GM23338 (cell line): ENCODE measurements around the gene TNS3. TPM values are rescaled to one million over a fixed set of nuclear protein-coding genes. Genes with fewer than 3 reads are reported as not detected.

Experiments
- ATAC-seq: fragments of 200-7000 bp; cut with Tn5 transposase; 3 replicates; pipeline ENCODE4 v1.9.1; 2020
- DNase-seq: peaks from one replicate; pipeline ENCODE4 v3.0.0-alpha.2; 2015; ENCODE audit warnings: low spot score
- H2AFZ ChIP-seq: fragments of 200-600 bp; sonication (generic); 2 replicates; pipeline ENCODE4 v1.8.0; 2016; ENCODE audit warnings: antibody characterized with exemption, mild to moderate bottlenecking, moderate library complexity
- H3F3A ChIP-seq: fragments of 200-600 bp; sonication (generic); replicated peaks from 2 replicates; pipeline ENCODE4 v1.8.0; 2017; ENCODE audit warnings: antibody characterized with exemption, mixed run types, low read depth
- H3K27ac ChIP-seq: fragments of 200-600 bp; sonication (generic); 2 replicates; pipeline ENCODE4 v1.6.1; 2016; ENCODE audit warnings: low read depth
- H3K27me3 ChIP-seq: fragments of 200-600 bp; sonication (generic); 2 replicates; pipeline ENCODE4 v1.8.0; 2016; ENCODE audit warnings: mild to moderate bottlenecking, mixed run types, moderate library complexity; ENCODE audit not compliant: insufficient read depth
- H3K36me3 ChIP-seq: fragments of 200-600 bp; sonication (generic); 2 replicates; pipeline ENCODE4 v1.8.0; 2016; ENCODE audit warnings: mild to moderate bottlenecking; ENCODE audit not compliant: insufficient read depth
- H3K4me1 ChIP-seq: fragments of 200-600 bp; sonication (generic); 2 replicates; pipeline ENCODE4 v1.8.0; 2016; ENCODE audit warnings: mild to moderate bottlenecking, moderate library complexity; ENCODE audit not compliant: insufficient read depth
- H3K4me2 ChIP-seq: fragments of 200-600 bp; sonication (generic); 2 replicates; pipeline ENCODE4 v1.7.1; 2017; ENCODE audit warnings: mixed run types
- H3K4me3 ChIP-seq: fragments of 200-600 bp; sonication (generic); 2 replicates; pipeline ENCODE4 v1.6.1; 2016; ENCODE audit warnings: mixed run types
- H3K79me2 ChIP-seq: fragments of 200-600 bp; sonication (generic); replicated peaks from 2 replicates; pipeline ENCODE4 v1.8.0; 2017; ENCODE audit warnings: mild to moderate bottlenecking; ENCODE audit not compliant: insufficient read depth
- H3K9me2 ChIP-seq: fragments of 200-600 bp; sonication (generic); 2 replicates; pipeline ENCODE4 v1.8.0; 2017; ENCODE audit not compliant: insufficient read depth
- H4K20me1 ChIP-seq: fragments of 200-600 bp; sonication (generic); replicated peaks from 2 replicates; pipeline ENCODE4 v1.8.0; 2017; ENCODE audit warnings: mild to moderate bottlenecking; ENCODE audit not compliant: insufficient read depth
- H3K27ac Mint-ChIP-seq: 2 replicates; pipeline ENCODE4 v1.8.0; 2020; ENCODE audit warnings: inconsistent platforms, mild to moderate bottlenecking, moderate library complexity, mixed read lengths
- H3K27me3 Mint-ChIP-seq: 3 replicates; pipeline ENCODE4 v1.8.0; 2022; ENCODE audit warnings: low read depth, mild to moderate bottlenecking, moderate library complexity, mixed read lengths, inconsistent platforms; ENCODE audit not compliant: insufficient read depth, poor library complexity
- H3K36me3 Mint-ChIP-seq: 3 replicates; pipeline ENCODE4 v1.8.0; 2021; ENCODE audit warnings: low read depth, mild to moderate bottlenecking, inconsistent platforms, moderate library complexity, mixed read lengths
- H3K4me1 Mint-ChIP-seq: 3 replicates; pipeline ENCODE4 v1.8.0; 2020; ENCODE audit warnings: mild to moderate bottlenecking, inconsistent platforms, mixed read lengths
- H3K4me3 Mint-ChIP-seq: 3 replicates; pipeline ENCODE4 v1.8.0; 2021; ENCODE audit warnings: moderate library complexity, mild to moderate bottlenecking, inconsistent platforms, mixed read lengths
- H3K9me3 Mint-ChIP-seq: 3 replicates; pipeline ENCODE4 v1.8.0; 2020; ENCODE audit warnings: moderate library complexity, mild to moderate bottlenecking, inconsistent platforms, mixed read lengths
- EZH2phosphoT487 ChIP-seq: fragments of 200-600 bp; sonication (generic); IDR thresholded peaks from one replicate; pipeline ENCODE4 v1.8.1; 2018; ENCODE audit warnings: antibody characterized with exemption; ENCODE audit not compliant: unreplicated experiment
- NANOG ChIP-seq: IDR thresholded peaks from 2 replicates; pipeline ENCODE4 v1.6.1; 2016; ENCODE audit warnings: antibody characterized with exemption, borderline replicate concordance
- POLR2AphosphoS5 ChIP-seq: IDR thresholded peaks from 2 replicates; pipeline ENCODE4 v1.6.1; 2016; ENCODE audit warnings: antibody characterized with exemption, low read depth
- STAT1 ChIP-seq: IDR thresholded peaks from one replicate; pipeline ENCODE4 v1.6.1; 2016; ENCODE audit warnings: antibody characterized with exemption; ENCODE audit not compliant: unreplicated experiment
- ZNF114 ChIP-seq: fragments of 250-450 bp; sonication (Bioruptor Pico); IDR thresholded peaks from 2 replicates; pipeline ENCODE4 v1.5.0; 2020; ENCODE audit warnings: mild to moderate bottlenecking, moderate library complexity
- ZNF331 ChIP-seq: fragments of 250-450 bp; sonication (Bioruptor Pico); IDR thresholded peaks from 2 replicates; pipeline ENCODE4 v1.5.0; 2020; ENCODE audit warnings: low read depth, mild to moderate bottlenecking, moderate library complexity
- polyA plus RNA-seq: library from polyadenylated mRNA; unstranded; fragments of >200 nt; fragmentation: Nextera tagmentation; extraction: Ambion mirVana; gene quantifications from 2 replicates; pipeline ENCODE4 v1.2.1, GENCODE V29; 2016
- total RNA-seq: library from RNA; depleted of rRNA; stranded (reverse); fragments of >200 nt; shearing (Covaris generic); gene quantifications from 2 replicates; pipeline ENCODE4 v1.2.3, GENCODE V29; 2014
- TF ChIP-seq, protein P1 (sequence below), 2 experiments: fragments of 200-600 bp in 1 of 2; sonication (generic) in 1 of 2; conservative IDR thresholded peaks; 2 replicates each; pipeline versions ENCODE4 v1.5.1 to v1.6.1; 2016 to 2017; ENCODE audit warnings: antibody characterized with exemption in 2 of 2, low read depth in 2 of 2, mild to moderate bottlenecking in 2 of 2, moderate library complexity in 1 of 2
- TF ChIP-seq, protein P2 (sequence below): IDR thresholded peaks from one replicate; pipeline ENCODE4 v1.6.1; 2018; ENCODE audit warnings: antibody characterized with exemption; ENCODE audit not compliant: unreplicated experiment
- TF ChIP-seq, protein P3 (sequence below): IDR thresholded peaks from 2 replicates; pipeline ENCODE4 v1.6.1; 2016; ENCODE audit warnings: antibody characterized with exemption

The TNS3 gene
- total and polyA plus RNA-seq, 2 experiments from 2014 or later: 6.2 to 28.7 TPM

DNA sequence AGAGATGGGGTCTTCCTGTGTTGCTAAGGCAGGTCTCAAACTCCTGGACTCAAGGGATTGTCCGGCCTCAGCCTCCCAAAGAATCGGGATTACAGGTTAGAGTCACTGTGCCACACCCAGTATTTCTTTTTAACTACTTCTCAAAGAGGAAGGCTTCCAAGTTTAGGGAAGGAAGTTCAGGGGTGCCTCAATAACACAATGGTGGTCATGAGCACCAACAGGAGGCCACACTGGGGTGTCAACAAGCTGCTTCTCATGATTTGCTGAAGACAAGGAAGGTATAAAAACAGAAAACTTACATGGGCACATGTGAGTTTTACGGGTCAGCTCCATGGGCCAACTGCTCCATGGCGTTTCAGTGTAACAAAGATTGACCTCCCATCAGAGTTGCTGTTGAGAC lies 160.5 kb downstream of the TNS3 start:
- Mint-ChIP-seq H3K27ac (no peak overlapping the region), H3K27me3 (no peaks in the 10 kb centered on the region), H3K36me3 (peaks cover 20% of the 10 kb centered on the region), H3K9me3 (no peaks in the 10 kb centered on the region; the same call in 2 of the 3 replicates), H3K4me3 (no peak overlapping the region), H3K4me1 (peaks cover 10% of the 10 kb centered on the region)
- H3K4me3 ChIP-seq: no peak overlapping the region
- peaks cover 5% of the 10 kb centered on the region; the same call in 1 of the 2 replicates for H3K4me1 ChIP-seq
- H4K20me1 ChIP-seq: 0 out of 2 replicates have a peak, but pooled peaks cover 2% of the 10 kb centered on the region
- no peaks in the 10 kb centered on the region for H3F3A ChIP-seq
- H3K4me2 ChIP-seq: no peak overlapping the region
- DNase-seq (no peak), ATAC-seq (no peak)
- no peak overlapping the region for H2AFZ ChIP-seq
- H3K36me3 ChIP-seq: no peaks in the 10 kb centered on the region; the same call in 1 of the 2 replicates
- no peaks in the 10 kb centered on the region for H3K9me2 ChIP-seq
- TF ChIP-seq, protein P1, sequence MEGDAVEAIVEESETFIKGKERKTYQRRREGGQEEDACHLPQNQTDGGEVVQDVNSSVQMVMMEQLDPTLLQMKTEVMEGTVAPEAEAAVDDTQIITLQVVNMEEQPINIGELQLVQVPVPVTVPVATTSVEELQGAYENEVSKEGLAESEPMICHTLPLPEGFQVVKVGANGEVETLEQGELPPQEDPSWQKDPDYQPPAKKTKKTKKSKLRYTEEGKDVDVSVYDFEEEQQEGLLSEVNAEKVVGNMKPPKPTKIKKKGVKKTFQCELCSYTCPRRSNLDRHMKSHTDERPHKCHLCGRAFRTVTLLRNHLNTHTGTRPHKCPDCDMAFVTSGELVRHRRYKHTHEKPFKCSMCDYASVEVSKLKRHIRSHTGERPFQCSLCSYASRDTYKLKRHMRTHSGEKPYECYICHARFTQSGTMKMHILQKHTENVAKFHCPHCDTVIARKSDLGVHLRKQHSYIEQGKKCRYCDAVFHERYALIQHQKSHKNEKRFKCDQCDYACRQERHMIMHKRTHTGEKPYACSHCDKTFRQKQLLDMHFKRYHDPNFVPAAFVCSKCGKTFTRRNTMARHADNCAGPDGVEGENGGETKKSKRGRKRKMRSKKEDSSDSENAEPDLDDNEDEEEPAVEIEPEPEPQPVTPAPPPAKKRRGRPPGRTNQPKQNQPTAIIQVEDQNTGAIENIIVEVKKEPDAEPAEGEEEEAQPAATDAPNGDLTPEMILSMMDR (conservative IDR thresholded peaks at IDR 0.05; ENCODE audit: low read depth in 2 of 2): no peak
- TF ChIP-seq EZH2phosphoT487 (no peak), NANOG (no peak), POLR2AphosphoS5 (no peak), STAT1 (no peak), ZNF331 (CRISPR knock-in tag) (no peak), ZNF114 (CRISPR knock-in tag) (no peak)
- TF ChIP-seq, protein P2, sequence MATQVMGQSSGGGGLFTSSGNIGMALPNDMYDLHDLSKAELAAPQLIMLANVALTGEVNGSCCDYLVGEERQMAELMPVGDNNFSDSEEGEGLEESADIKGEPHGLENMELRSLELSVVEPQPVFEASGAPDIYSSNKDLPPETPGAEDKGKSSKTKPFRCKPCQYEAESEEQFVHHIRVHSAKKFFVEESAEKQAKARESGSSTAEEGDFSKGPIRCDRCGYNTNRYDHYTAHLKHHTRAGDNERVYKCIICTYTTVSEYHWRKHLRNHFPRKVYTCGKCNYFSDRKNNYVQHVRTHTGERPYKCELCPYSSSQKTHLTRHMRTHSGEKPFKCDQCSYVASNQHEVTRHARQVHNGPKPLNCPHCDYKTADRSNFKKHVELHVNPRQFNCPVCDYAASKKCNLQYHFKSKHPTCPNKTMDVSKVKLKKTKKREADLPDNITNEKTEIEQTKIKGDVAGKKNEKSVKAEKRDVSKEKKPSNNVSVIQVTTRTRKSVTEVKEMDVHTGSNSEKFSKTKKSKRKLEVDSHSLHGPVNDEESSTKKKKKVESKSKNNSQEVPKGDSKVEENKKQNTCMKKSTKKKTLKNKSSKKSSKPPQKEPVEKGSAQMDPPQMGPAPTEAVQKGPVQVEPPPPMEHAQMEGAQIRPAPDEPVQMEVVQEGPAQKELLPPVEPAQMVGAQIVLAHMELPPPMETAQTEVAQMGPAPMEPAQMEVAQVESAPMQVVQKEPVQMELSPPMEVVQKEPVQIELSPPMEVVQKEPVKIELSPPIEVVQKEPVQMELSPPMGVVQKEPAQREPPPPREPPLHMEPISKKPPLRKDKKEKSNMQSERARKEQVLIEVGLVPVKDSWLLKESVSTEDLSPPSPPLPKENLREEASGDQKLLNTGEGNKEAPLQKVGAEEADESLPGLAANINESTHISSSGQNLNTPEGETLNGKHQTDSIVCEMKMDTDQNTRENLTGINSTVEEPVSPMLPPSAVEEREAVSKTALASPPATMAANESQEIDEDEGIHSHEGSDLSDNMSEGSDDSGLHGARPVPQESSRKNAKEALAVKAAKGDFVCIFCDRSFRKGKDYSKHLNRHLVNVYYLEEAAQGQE: no peak
- TF ChIP-seq, protein P3, sequence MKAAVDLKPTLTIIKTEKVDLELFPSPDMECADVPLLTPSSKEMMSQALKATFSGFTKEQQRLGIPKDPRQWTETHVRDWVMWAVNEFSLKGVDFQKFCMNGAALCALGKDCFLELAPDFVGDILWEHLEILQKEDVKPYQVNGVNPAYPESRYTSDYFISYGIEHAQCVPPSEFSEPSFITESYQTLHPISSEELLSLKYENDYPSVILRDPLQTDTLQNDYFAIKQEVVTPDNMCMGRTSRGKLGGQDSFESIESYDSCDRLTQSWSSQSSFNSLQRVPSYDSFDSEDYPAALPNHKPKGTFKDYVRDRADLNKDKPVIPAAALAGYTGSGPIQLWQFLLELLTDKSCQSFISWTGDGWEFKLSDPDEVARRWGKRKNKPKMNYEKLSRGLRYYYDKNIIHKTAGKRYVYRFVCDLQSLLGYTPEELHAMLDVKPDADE: no peak
- H3K79me2 ChIP-seq: no peaks in the 10 kb centered on the region
- no peak overlapping the region for H3K27ac ChIP-seq
- H3K27me3 ChIP-seq: no peaks in the 10 kb centered on the region
